ENCODE data around the gene FCHSD2. TPM values are rescaled to one million over a fixed set of nuclear protein-coding genes. Genes with fewer than 3 reads are reported as not detected.
"Not testable (repeated sequence)": the region's sequence is repeated elsewhere in the genome, so short reads cannot be mapped to it uniquely, and the experiment has no call there.

FCHSD2 gene
- total RNA-seq, 1 experiment from 2014 or later: 11.0 TPM

DNA sequence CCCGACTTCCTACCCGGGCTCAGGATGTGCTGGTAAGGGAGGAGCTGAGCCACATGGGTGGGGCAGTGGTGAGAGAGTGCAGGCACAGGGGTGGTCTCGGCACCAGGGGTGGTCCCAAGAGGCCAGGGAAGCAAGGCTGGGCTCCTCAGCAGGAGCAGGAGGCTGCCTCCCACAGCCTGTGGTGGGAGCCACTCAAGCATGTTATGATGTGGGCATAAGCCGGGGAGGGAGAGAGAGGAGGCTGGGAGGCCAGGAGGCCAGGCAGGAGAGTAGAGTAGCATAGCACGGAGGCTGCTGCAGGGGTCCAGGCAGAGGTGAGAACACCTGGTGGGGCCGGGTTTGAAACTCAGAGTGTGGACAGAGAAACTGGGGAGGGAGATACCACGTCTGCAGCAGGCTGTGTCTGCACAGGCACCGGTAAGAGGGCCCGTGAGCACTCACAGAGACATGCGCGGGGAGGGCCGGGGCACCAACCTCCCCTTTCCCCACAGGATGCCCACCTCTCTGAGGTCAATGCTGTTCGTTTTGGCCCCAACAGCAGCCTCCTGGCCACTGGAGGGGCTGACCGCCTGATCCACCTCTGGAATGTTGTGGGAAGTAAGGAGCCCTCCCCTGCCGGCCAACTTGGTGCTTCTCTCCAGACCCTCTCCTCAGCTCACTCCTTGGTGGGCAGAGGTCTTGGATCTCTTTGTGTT lies 317.2 kb downstream of the FCHSD2 start:
- no peak for DNase-seq (ENCODE audit: low spot score)
- in situ Hi-C loops (cut with HindIII; ENCODE audit: low sequenced_read_pairs): no loop called here

DNA sequence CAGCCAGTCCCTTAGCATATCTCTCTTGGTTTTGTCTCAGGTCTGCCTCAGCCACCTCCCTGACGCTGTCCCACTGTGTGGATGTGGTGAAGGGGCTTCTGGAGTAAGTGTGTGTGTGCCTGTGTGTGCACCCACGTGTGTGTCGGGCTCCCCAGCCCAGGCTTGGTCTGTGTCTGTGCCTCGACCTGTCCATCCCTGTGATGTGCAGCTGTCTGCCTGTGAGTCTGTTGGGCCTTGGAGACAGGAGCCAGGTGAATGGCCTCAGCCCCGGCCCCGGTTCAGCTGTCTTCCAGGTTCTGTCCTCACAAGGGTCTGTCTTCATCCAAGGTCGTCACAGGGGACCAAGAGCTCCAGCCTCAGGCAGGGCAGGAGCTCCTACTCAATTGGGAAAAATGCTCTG lies 318.1 kb downstream of the FCHSD2 start:
- in situ Hi-C loops (cut with HindIII; ENCODE audit: low sequenced_read_pairs): no loop called here
- DNase-seq (ENCODE audit: low spot score): no peak

DNA sequence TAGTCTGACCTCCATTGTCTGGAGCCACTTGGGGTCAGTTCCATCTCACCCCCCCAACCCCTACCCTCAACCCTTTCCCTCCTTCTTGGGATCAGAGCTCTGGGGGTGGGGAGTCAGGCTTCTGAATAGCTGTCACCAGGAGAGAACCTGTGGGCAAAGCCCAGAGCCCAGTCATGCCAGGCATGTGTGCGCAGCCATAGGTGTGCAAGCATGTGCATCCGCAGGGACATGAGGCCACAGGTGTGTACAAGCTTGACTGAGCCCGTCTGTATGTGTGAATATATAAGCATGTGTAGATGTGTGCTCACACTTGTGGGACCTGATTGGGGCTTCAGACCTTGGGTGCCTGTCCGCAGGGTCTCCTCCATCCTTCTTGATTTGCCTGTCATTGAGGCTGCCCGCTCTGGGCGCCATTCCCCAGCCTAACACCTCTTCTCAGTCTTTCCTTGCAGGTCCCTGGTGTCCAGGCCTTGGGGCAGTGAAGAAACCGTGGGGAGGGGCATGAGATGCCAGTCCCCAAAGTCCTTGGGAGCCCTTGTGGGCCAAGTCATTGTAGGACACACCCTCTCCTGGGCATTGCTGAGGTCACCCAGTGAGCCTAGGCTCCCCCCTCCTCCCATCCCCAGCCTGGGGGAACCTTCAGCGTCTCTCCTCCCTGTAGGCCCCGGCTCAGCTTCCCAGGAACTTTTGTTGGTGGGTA lies 318.9 kb downstream of the FCHSD2 start:
- in situ Hi-C loops (cut with HindIII; ENCODE audit: low sequenced_read_pairs): no loop called here
- DNase-seq (ENCODE audit: low spot score): no peak

DNA sequence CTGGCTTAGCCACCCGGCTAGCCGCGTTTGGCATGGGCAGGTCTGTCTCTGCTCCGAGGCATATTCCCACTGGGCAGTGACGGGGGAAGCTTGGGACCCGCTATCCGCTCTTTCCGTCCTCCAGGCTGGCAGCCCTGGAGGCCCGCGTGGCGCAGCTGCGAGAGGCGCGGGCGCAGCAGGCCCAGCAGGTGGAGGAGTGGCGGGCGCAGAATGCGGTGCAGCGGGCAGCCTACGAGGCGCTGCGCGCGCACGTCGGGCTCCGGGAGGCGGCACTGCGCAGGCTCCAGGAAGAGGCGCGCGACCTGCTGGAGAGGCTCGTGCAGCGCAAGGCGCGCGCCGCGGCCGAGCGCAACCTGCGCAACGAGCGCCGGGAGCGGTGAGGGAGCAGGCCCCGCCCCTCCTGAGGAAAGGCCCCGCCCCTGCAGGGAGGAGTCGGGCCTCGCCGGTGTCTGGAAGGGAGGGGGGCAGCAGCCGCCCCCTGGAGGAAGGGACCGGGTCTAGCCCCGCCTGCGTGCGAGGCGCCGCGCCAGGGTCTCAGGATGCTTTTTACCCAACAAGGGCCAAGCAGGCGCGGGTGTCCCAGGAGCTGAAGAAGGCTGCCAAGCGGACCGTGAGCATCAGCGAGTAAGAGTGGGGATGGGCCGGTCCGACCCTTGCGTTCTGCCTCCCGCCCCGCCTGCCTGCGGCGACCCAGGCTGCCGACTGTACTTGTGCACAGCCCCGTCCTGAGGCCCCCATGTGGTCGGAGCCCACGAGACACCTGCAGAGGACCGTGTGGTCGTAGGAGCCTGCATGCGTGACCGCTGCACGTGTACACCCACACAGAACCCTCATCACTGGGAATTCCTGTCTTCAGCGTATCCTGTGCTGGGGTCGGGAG lies 320.0 kb downstream of the FCHSD2 start:
- peak; percentile 92 for DNase-seq (ENCODE audit: low spot score)
- in situ Hi-C loops (cut with HindIII; ENCODE audit: low sequenced_read_pairs): no loop called here

DNA sequence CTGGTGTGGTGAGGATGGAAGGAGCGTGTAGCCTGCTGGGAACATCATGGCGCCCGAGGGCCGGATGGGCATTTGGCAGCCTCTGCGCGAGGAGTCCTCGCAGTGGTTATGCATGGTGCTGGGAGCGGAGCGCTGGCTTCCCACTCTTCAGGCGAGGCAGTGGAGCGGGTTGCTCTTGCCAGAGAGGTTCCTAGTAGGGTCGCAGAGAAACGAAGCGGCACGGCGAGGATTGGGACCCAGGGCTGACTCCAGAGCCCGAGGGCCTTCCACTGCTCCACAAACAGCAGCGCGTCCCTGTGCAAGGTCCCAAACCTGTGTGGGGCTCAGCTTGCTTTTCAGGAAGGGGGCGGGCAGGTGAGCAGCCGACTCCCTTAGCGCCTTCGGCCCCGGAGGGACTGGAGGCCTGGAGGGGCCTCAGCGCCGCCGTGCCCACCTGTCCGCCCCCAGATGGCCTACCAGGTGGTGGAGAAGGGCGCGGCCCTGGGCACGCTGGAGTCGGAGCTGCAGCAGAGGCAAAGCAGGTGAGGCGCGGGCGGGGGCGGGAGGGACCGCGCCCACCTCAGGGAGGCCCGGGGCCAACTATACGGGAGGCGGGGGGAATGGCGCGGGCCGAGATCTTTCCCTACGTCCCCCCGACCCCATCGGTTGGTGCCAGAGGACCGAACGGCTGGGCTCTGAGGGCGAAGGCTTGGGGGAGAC lies 320.7 kb downstream of the FCHSD2 start:
- in situ Hi-C loops (cut with HindIII; ENCODE audit: low sequenced_read_pairs): no loop called here
- DNase-seq (ENCODE audit: low spot score): peak; percentile 56

DNA sequence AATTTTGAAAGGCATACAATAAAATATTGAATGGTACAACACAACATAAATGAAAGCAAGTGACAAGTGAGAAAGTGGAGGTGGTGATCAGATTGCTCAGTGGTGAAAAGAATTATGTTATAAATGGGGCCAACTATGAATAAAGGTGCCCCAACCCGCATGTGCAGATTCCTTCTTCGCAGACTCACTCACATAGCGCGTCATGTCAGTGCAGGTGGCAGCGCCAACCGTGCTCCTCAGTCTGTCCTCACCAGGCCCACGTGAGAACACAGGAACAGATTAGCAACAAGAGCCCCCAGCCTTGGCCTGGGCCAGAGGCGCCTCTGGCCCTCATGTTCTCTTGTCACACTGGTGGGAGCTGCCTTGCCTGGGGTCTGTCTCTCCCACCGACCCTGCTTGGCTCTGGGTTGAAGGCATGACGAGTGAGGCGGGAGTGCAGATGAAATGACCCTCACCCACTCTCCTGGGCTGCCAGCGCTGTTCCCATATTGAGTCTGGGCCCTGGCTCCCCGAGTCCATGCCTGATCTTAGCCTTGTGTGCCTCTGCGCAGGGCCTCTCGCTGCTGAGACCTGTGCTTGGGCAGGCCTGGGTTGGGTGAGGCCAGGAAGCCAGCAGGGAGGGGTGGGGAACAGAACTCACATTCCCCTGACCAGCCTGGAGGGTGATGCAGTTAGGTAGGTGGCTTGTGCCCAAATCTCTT lies 321.5 kb downstream of the FCHSD2 start:
- in situ Hi-C loops (cut with HindIII; ENCODE audit: low sequenced_read_pairs): no loop called here
- DNase-seq (ENCODE audit: low spot score): no peak

DNA sequence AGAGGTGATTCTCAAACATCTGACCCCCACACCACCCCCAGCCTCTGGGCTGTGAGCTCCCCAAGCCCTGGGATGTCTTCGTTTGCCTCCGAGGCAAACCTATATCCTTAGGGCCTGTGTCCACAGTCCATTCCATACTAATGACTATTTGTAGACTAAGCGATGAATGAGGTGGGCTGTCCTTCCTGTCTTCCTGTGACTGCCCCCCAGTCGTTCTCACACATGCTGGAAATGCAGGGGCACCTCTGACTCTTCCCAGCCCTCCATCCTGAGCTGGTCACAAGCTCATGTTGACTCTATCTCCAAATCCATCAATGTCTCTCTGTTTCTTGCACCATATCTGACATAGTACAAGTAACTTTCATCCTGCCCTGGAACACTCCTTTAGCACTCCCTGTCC lies 323.1 kb downstream of the FCHSD2 start:
- in situ Hi-C loops (cut with HindIII; ENCODE audit: low sequenced_read_pairs): no loop called here
- no peak for DNase-seq (ENCODE audit: low spot score)

DNA sequence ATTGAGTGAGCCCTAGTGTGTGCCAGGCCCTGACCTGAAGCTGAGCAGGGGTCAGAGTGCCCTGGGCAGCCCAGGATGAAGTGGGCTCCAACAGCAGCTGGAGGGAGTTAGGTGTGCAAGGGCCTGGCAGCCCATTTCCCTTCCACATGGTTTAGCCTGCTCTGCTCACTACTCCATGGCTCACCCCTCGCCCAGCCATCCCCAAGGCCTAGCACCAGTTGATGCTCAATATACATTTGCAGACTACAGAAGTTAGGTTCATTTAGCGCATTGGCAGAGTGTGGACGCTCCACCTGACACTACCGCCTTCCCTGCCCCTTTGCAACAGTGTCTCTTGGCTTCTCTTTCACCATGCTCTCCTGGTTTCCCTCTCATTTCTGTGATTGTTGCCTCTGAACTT lies 324.2 kb downstream of the FCHSD2 start:
- in situ Hi-C loops (cut with HindIII; ENCODE audit: low sequenced_read_pairs): no loop called here
- DNase-seq (ENCODE audit: low spot score): no peak

DNA sequence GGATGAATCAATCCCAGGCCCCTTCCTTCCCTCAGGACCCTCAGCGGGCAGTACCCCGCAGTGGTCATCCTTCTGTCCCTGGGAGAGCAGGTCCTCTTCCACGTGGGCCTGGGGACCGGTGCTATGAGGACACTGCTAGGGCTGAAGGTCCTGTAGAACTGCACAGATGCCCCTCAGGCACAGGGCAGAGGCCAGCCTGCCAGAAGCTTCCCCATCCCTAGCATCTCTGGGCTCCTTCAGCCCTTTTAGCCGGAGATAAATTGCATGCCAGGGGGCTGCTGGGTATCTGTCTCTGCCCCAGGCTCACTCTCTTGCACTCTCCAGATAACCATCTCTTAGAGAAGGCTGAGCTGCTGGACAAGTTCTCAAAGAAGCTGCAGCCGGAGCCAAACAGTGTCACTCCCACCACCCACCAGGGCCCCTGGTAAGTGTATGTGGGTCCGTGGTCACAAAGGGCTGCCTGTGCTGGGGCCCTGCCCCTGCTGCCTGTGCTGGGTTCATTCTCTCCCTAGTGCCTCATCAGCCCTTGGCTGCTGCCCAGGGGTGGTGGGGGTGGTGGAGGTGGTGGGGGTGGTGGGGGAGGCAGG lies 325.6 kb downstream of the FCHSD2 start:
- no peak for DNase-seq (ENCODE audit: low spot score)
- in situ Hi-C loops (cut with HindIII; ENCODE audit: low sequenced_read_pairs): no loop called here

DNA sequence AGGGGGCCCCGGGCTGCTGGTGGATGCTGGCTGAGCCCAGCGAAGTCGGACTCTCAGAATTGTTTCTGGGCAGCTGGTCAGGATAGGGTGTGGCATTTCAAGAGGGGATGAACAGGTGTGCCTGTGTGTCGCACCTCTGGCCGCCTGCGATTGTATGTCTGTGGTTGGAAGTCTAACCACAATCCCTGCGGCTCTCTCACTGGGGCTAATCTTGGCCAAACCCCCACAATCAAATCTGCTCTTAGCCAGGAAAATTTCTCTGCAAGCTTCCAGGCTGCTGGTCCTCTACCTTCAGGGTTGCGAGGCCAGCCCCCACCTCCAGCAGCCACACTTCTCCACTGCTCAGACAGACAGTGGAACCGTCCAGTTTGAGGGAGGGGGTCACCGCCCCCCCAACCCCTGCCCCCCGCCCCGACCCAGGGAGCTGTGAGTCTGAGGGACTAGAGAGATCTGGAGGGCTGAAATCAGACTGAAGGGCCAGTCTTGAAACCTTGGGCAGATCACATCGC lies 327.0 kb downstream of the FCHSD2 start:
- DNase-seq (ENCODE audit: low spot score): no peak
- in situ Hi-C loops (cut with HindIII; ENCODE audit: low sequenced_read_pairs): no loop called here

DNA sequence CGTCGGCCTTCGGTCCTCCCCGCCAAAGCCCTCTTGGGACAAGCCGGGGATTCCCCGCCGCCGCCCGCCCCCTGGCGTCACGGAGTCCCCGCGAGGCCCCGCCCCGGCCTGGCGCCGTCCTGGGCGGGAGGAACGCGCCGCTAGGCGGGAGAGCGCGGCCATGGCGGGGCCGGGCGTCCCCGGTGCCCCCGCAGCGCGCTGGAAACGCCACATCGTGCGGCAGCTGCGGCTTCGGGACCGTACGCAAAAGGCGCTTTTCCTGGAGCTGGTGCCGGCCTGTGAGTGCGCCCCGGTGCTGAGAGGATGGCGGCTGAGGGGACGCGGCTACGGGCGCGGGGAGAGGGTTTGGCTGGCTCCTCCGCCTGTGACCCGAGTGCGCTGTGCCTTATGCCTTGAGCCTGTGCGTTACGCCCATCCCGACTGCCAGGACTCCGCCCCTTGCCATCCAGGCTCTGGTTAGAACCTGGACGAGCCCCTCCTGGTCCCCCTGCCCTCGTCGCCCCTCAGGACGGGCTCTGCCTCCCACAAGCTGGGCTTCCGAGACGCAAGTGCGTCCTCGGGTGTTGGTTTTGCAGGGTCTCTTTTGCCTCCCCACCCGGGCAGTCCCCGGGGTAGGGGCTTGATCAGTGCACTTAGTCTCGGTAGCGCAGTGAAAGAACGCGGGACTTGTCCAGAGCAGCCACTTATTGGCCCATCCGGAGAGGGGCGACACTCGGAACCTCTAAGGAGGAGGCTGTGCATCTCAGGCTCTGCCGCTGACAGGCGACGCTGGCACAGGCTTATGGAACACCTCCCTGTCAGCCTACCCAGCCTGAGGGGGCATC lies 327.6 kb downstream of the FCHSD2 start, which contains the start of gene ATG16L2:
ATG16L2 (plus strand) TSS at position 126 of the 824 bp plus-strand sequence; CDS start at position 161, 35 bp downstream.
- peak; percentile 83 for DNase-seq (ENCODE audit: low spot score)
- in situ Hi-C loops (cut with HindIII; ENCODE audit: low sequenced_read_pairs): no loop called here

DNA sequence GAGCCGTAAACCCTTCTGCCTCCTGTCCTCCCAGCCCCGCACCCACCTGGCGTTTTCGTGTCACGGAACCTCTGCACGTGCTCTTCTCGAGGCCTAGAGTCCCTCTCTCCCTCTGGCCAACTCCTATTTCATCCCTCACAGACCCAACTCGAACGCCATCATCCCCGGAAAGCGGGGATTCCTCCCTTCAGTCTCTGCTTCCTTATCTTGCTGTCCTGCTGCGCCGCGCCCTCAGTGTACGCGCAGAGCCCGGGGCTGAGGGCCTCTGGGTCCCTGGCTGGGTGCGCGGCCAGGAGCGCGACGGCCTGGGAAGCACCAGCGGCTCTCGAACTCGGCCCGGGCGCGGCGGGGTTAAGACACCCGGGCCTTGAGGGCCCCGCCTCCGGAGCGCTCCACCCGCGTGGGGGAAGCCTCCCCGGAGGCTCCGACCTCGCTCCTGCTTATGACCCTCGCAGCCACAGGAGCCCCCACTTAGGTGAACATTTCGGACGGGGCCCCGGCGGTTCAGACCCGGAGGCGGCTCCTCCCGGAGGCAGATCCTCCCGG lies 328.3 kb downstream of the FCHSD2 start:
- DNase-seq (ENCODE audit: low spot score): peak; percentile 83
- in situ Hi-C loops (cut with HindIII; ENCODE audit: low sequenced_read_pairs): no loop called here

DNA sequence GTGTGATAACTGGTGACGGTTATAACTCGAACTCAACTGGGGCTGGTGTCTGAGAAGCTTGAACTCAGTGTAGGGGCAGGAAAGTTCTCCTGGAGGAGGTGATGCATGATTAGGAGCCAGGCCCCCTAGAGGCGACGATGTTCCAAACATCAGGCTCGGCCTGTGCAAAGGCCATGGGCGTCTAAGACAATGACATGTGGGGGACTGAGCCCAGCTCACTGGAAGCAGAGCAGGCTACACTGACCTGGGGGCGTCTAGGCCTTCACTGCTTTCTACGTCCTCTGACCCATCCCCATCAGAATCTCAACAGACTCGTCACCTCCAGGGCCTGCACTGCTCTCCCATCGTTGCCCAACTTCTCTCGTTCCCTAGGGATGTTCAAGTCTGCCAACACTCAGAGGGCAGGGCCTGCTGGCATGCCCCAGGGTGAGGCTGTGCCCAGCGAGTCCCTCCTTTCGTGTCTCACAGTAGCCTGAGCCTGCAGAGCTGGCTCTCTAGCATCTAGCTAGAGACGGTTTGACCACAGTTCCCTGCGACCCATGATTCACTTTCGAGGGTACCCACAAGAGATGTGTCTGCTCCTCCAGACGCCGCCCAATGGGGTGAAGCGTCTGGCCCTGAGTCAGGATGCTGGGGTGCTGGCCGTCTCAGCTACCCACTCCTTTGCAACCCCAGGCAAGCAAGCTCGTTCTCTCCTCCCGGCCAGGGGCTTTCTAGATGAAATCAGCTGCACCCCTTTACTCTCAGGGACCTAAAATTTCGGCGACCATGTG lies 329.0 kb downstream of the FCHSD2 start:
- DNase-seq (ENCODE audit: low spot score): peak; percentile 53
- in situ Hi-C loops (cut with HindIII; ENCODE audit: low sequenced_read_pairs): no loop called here

DNA sequence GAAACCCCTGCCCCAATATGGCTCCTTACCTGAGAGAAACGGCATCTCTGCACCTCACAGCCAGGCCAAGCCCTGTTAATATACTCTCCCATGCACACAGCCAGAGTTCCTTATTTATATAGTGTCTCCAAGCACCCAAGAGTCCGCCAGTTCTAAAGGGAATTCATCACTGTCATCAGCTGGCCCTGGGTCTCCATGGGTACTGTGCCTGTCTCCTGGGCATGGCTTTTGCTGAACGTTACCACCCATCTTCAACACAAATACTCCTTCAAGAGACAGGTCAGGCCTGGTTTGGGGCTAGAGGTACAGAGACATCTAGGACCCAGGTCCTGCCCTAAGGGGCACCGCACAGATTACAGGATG lies 329.5 kb downstream of the FCHSD2 start:
- in situ Hi-C loops (cut with HindIII; ENCODE audit: low sequenced_read_pairs): no loop called here
- DNase-seq (ENCODE audit: low spot score): no peak

DNA sequence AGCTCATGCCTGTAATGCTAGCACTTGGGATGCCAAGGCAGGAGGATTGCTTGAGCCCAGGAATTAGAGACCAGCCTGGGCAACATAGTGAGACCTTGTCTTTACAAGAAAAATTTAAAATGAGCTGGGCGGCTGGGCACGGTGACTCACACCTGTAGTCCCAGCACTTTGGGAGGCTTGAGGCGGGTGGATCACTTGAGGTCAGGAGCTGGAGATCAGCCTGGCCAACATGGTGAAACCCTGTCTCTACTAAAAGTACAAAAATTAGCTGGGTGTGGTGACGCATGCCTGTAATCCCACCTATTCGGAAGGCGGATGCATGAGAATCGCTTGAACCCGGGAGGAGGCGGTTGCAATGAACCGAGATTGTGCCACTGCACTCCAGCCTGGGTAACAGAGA lies 330.4 kb downstream of the FCHSD2 start:
- in situ Hi-C loops (cut with HindIII; ENCODE audit: low sequenced_read_pairs); DNase-seq (ENCODE audit: low spot score): not testable (repeated sequence)

DNA sequence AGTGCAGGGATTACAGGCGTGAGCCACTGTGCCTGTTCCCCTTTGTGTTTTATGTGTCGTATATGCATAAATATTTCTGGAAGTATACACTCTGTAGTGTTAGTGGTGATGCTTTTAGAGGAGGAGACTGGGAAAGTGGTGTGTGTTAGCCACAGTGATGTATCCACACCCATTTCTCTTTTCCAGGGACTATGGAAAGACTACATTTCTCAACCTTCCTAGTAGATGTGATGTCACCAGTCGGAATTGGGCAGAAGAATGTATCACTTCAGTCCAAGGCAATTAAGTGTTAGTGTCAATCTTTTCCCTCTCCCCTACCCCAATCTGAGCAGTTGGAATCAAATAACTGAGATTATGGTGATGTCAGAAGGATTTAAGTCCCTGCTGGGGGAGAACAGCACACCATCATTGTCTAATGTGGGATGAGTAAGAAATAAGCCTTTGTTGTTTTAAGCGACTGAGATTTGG lies 333.8 kb downstream of the FCHSD2 start:
- no peak for DNase-seq (ENCODE audit: low spot score)
- in situ Hi-C loops (cut with HindIII; ENCODE audit: low sequenced_read_pairs): no loop called here
